Breast epithelium (tissue), 4 donors: Measurements from ENCODE around the gene TMPRSS5. TPM values are rescaled to one million over a fixed set of nuclear protein-coding genes. Genes with fewer than 3 reads are reported as not detected.
"Not testable (repeated sequence)": the region's sequence is repeated elsewhere in the genome, so short reads cannot be mapped to it uniquely, and the experiment has no call there.

Experiments
- DNase-seq, 2 donors: peaks; one replicate each; pipeline ENCODE4 v3.0.0-alpha.2; 2019; ENCODE audit warnings: low spot score in 2 of 2
- H3K27ac ChIP-seq, 2 donors: fragments of 200-600 bp; sonication (generic) in 1 of 2; one replicate each; pipeline ENCODE4 v1.5.1; 2016 to 2019; ENCODE audit warnings: mild to moderate bottlenecking in 1 of 2
- H3K27me3 ChIP-seq, 2 donors: fragments of 200-600 bp; sonication (generic) in 1 of 2; one replicate each; pipeline versions ENCODE4 v1.5.1 to v1.6.0; 2017 to 2019; ENCODE audit warnings: control low read depth in 1 of 2, mild to moderate bottlenecking in 1 of 2
- H3K36me3 ChIP-seq: fragments of 200-600 bp; one replicate; pipeline ENCODE4 v1.5.1; 2019
- H3K4me1 ChIP-seq, 2 donors: fragments of 200-600 bp; sonication (generic); one replicate each; pipeline ENCODE4 v1.5.1; 2016 to 2019; ENCODE audit warnings: control low read depth in 1 of 2
- H3K4me3 ChIP-seq, 3 donors: fragments of 200-600 bp; sonication (generic); 1 replicate in 2 of 3; 2 replicates in 1 of 3; pipeline ENCODE4 v1.5.1; 2016 to 2019; ENCODE audit warnings: mild to moderate bottlenecking in 3 of 3, moderate library complexity in 2 of 3
- H3K9me3 ChIP-seq, 2 donors: fragments of 200-600 bp; sonication (generic) in 1 of 2; one replicate each; pipeline ENCODE4 v1.5.1; 2016 to 2019; ENCODE audit warnings: control low read depth in 1 of 2
- POLR2A ChIP-seq: fragments of 450-650 bp; IDR thresholded peaks from one replicate; pipeline ENCODE4 v1.6.1; 2016; ENCODE audit warnings: antibody characterized with exemption, mild to moderate bottlenecking, moderate library complexity
- POLR2AphosphoS5 ChIP-seq, 3 donors: sonication (generic); formaldehyde crosslinking; IDR thresholded peaks; one replicate each; pipeline ENCODE4 v1.6.1; 2017; ENCODE audit warnings: antibody characterized with exemption in 3 of 3
- intact Hi-C: fragments of 100-400 bp; cut with DNase I; formaldehyde crosslinking; loops from one replicate; pipeline ENCODE4 v1.15.1; 2023; ENCODE audit warnings: low total_unique reads
- total RNA-seq, 3 donors: library from RNA; depleted of rRNA; stranded (reverse); fragments of >200 nt; gene quantifications; one replicate each; pipeline ENCODE4 v1.1.0, GENCODE V29; 2016
- TF ChIP-seq, protein P1 (sequence below), 3 donors: fragments of 450-650 bp; IDR thresholded peaks; one replicate each; pipeline ENCODE4 v1.5.1; 2016 to 2017; ENCODE audit warnings: antibody characterized with exemption in 3 of 3, mild to moderate bottlenecking in 3 of 3, moderate library complexity in 3 of 3

TMPRSS5 gene
- total RNA-seq, 3 donors from 2014 or later, result 1.6 to 11.3 (median 4.9) TPM

DNA sequence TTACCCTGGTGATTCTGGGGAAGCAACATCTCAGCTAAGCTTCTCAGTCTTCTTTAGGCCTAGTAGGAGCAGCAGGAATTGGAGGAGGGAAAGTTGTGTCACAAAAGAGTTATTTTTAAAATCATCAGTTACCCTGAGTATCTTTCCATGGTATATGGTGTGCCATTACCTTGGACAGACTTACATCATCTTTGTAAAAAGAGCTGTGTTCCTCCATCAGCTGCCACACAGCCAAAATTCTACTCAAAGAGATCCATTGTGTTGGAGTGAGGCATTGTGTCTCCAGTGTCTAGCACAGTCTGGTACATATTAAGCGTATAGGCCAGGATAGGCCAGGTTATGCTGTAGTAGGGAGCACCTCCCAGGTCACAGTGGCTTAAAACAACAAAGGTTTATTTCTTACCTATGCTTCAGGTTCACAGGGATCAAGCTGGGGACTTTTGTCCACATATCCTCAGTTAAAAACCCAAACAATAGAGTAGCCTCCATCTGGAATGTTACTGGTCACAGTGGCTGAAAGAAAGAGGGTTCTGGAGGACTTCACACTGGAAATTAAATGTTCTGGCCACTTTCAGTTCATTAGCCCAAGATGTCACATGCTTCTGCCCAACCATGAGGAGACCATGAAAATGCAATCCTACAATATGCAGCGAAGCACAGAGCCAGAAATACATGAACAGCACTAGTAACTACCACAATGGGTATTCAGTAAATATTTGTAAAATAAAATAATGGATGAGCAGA is 9.9 kb upstream of the TMPRSS5 start:
- Histone ChIP-seq H3K4me1 (no peaks in the 10 kb centered on the region), H3K27ac (peak overlapping the region in 1 of 2 donors; percentile 89), H3K36me3 (no peaks in the 10 kb centered on the region), H3K4me3 (no peak overlapping the region), H3K9me3 (no peaks in the 10 kb centered on the region), H3K27me3 (no peaks in the 10 kb centered on the region)
- peak in 1 of 3 donors; percentile 45 for TF ChIP-seq POLR2AphosphoS5 (IDR thresholded peaks at IDR 0.05)
- no peak for TF ChIP-seq POLR2A
- TF ChIP-seq, protein P1, sequence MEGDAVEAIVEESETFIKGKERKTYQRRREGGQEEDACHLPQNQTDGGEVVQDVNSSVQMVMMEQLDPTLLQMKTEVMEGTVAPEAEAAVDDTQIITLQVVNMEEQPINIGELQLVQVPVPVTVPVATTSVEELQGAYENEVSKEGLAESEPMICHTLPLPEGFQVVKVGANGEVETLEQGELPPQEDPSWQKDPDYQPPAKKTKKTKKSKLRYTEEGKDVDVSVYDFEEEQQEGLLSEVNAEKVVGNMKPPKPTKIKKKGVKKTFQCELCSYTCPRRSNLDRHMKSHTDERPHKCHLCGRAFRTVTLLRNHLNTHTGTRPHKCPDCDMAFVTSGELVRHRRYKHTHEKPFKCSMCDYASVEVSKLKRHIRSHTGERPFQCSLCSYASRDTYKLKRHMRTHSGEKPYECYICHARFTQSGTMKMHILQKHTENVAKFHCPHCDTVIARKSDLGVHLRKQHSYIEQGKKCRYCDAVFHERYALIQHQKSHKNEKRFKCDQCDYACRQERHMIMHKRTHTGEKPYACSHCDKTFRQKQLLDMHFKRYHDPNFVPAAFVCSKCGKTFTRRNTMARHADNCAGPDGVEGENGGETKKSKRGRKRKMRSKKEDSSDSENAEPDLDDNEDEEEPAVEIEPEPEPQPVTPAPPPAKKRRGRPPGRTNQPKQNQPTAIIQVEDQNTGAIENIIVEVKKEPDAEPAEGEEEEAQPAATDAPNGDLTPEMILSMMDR (IDR thresholded peaks at IDR 0.05), result no peak
- peak in 1 of 2 donors; percentile 54 for DNase-seq
- intact Hi-C loops, result no loop called here

DNA sequence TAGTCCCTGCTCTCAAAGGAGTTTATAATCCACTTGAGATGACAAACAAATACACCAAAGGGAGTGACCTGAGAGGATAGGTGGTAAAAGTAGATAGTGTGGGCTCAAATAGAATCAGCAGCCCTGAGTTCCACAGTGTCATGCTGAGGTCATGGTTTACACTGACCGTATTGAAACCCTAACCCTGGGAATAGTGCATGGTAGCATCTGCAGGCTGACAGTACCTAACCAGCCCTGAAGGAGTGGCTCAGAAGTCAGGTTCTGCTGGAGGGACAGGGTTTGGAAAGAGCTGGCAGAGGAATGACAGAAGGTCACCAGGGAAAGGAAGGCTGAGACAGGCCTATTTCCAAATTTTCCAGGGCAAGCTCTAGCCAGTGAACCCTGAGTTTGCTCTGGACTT is 9.2 kb upstream of the TMPRSS5 start:
- intact Hi-C loops, result no loop called here
- H3K36me3 ChIP-seq, result no peaks in the 10 kb centered on the region
- TF ChIP-seq, protein P1 (IDR thresholded peaks at IDR 0.05), result peak in 1 of 3 donors; percentile 36
- TF ChIP-seq POLR2A (no peak), POLR2AphosphoS5 (IDR thresholded peaks at IDR 0.05) (no peak)
- H3K4me1 ChIP-seq, result no peaks in the 10 kb centered on the region
- peak overlapping the region in 1 of 2 donors; percentile 89 for H3K27ac ChIP-seq
- H3K9me3 ChIP-seq, result no peaks in the 10 kb centered on the region
- no peak overlapping the region for H3K4me3 ChIP-seq
- DNase-seq, result no peak
- H3K27me3 ChIP-seq, result no peaks in the 10 kb centered on the region

DNA sequence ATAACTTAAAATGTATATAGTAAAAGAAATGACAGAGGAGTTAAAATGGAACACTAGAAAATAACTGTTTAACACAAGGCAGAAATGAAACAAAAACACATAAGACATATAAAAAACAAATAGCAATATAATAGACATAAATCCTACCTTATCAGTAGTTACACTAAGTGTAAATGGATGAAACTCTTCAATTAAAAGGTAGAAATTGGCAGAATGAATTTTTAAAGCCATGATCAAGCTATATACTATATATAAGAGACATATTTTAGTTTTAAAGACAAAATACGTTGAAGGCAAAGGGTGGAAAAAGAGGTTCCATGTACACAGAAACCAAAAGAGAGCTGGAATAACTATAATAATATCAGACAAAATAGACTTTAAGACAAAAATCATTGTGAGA is 4.9 kb upstream of the TMPRSS5 start:
- Histone ChIP-seq H3K4me1 (no peaks in the 10 kb centered on the region), H3K4me3 (no peak overlapping the region), H3K9me3 (peaks cover 6 to 8% of the 10 kb centered on the region in 2 donors), H3K27me3 (no peaks in the 10 kb centered on the region), H3K27ac (no peak overlapping the region), H3K36me3 (no peaks in the 10 kb centered on the region)
- intact Hi-C loops, result no loop called here
- no peak for DNase-seq
- TF ChIP-seq, protein P1 (IDR thresholded peaks at IDR 0.05), result no peak
- TF ChIP-seq POLR2AphosphoS5 (IDR thresholded peaks at IDR 0.05) (no peak), POLR2A (no peak)

DNA sequence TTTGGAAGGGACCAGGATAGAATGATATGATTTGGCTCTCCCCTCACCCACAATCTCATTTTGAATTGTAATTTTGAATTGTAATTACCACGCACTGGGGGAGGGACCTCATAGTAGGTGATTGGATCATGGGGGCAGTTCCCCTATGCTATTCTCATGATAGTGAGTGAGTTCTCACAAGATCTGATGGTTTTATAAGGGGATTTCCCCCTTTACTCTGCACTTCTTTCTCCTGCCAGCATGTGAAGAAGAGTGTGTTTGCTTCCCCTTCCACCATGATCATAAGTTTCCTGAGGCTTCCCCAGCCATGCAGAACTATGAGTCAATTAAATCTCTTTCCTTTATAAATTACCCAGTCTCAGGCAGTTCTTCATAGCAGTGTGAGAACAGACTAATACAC is 2.6 kb downstream of the TMPRSS5 start:
- H3K4me3 ChIP-seq, H3K27me3 ChIP-seq, H3K36me3 ChIP-seq, DNase-seq, H3K27ac ChIP-seq, intact Hi-C loops, H3K9me3 ChIP-seq, H3K4me1 ChIP-seq: not testable (repeated sequence)

DNA sequence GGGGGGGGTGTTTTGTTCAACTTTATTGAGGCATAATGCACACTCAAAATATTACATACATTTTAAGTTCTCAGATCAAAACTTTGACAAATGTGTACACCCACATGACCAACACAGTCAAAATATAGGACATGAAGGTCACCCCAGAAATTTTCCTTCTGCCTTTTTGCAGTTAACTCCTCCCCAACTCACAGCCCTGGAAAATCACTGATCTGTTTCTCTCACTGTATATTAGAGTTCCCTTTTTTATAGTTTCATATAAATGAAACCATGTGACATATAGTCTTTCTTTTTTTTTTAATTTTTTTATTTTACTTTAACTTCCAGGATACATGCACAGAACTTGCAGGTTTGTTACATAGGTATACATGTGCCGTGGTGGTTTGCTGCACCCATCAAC is 4.6 kb downstream of the TMPRSS5 start:
- no peak overlapping the region for H3K27ac ChIP-seq
- no peak for DNase-seq
- TF ChIP-seq POLR2AphosphoS5 (IDR thresholded peaks at IDR 0.05) (no peak), POLR2A (no peak)
- TF ChIP-seq, protein P1 (IDR thresholded peaks at IDR 0.05), result no peak
- H3K27me3 ChIP-seq, result no peaks in the 10 kb centered on the region
- H3K4me1 ChIP-seq, result no peaks in the 10 kb centered on the region
- intact Hi-C loops, result no loop called here
- no peaks in the 10 kb centered on the region for H3K9me3 ChIP-seq
- no peaks in the 10 kb centered on the region for H3K36me3 ChIP-seq
- no peak overlapping the region for H3K4me3 ChIP-seq
